Measurements from ENCODE around the gene RIPOR3.

The RIPOR3 gene

GRCh38 chr20:50670126-50670862 lies 21.0 kb downstream of the RIPOR3 start:
- no peak overlapping the region for H3K4me3 ChIP-seq (ENCODE audit: low read length)
- TF ChIP-seq, protein P1, sequence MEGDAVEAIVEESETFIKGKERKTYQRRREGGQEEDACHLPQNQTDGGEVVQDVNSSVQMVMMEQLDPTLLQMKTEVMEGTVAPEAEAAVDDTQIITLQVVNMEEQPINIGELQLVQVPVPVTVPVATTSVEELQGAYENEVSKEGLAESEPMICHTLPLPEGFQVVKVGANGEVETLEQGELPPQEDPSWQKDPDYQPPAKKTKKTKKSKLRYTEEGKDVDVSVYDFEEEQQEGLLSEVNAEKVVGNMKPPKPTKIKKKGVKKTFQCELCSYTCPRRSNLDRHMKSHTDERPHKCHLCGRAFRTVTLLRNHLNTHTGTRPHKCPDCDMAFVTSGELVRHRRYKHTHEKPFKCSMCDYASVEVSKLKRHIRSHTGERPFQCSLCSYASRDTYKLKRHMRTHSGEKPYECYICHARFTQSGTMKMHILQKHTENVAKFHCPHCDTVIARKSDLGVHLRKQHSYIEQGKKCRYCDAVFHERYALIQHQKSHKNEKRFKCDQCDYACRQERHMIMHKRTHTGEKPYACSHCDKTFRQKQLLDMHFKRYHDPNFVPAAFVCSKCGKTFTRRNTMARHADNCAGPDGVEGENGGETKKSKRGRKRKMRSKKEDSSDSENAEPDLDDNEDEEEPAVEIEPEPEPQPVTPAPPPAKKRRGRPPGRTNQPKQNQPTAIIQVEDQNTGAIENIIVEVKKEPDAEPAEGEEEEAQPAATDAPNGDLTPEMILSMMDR (IDR thresholded peaks at IDR 0.05; ENCODE audit: insufficient read depth, low read depth, low read length, missing control alignments), result no peak
- peak; percentile 97 for DNase-seq (ENCODE audit: low read depth)

DNA sequence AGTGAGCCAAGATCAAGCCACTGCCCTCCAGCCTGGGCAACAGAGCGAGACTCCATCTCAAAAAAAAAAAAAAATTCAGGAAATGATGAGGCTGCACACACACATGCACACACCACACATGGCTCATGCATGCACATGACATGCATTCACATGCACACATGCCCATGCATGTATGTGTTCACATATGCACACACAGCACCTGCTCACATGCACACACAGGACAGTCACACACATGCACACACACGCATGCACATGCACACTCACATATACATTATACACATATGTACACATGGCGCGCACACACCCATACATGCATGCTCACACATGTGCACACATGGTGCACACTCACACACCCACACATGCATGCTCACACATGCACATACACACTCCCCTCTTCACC lies 22.5 kb downstream of the RIPOR3 start:
- no peak overlapping the region for H3K4me3 ChIP-seq (ENCODE audit: low read length)
- no peak for DNase-seq (ENCODE audit: low read depth)
- TF ChIP-seq, protein P1 (IDR thresholded peaks at IDR 0.05; ENCODE audit: insufficient read depth, low read depth, low read length, missing control alignments), result no peak

GRCh38 chr20:50668326-50668725 lies 23.0 kb downstream of the RIPOR3 start:
- DNase-seq (ENCODE audit: low read depth), result no peak
- TF ChIP-seq, protein P1 (IDR thresholded peaks at IDR 0.05; ENCODE audit: insufficient read depth, low read depth, low read length, missing control alignments), result no peak
- no peak overlapping the region for H3K4me3 ChIP-seq (ENCODE audit: low read length)

DNA sequence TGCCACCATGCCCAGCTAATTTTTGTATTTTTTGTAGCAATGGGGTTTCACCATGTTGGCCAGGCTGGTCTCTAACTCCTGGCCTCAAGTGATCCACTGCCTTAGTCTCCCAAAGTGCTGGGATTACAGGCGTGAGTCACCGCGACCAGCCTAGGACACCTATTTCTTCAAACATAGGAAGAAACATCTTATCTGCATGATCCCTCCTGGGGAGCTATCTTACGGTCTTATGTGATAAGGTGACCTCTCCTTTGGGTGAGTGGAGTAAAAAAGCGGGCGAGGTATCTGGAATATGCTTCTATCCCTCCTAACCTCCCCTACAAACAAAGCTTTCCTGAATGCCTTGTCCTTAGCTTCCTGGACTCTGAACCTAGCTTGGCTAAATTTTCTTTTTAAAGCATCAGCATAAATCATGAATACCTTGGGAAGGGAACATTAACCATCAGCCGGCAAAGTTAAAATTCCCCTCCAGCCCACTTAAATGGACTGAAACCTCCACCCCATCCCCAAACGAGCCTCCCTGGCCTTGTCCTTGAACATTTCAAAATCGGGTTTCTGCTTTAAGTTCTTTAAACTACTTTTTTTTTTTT lies 24.5 kb downstream of the RIPOR3 start:
- H3K4me3 ChIP-seq (ENCODE audit: low read length), result no peak overlapping the region
- TF ChIP-seq, protein P1 (IDR thresholded peaks at IDR 0.05; ENCODE audit: insufficient read depth, low read depth, low read length, missing control alignments), result no peak
- no peak for DNase-seq (ENCODE audit: low read depth)

DNA sequence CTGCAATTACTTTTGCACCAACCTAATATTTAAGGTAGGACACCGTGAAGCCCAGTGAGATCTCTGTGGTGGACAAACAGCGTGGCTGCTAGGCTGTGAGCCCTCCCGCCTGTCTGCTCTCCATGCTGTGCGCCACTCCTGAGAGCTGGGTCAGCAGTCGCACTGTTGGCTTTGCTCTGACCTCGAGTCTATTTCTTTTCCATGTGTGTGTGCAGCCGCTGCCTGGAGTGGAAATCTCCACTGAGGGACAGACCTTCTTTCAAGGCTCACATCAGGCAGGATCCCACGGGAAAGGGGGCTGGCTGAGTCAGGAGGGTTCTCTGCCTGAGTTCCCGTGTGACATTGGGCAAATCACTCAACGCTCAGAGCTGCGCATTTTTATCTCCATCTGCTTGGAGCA lies 27.1 kb downstream of the RIPOR3 start:
- TF ChIP-seq, protein P1 (IDR thresholded peaks at IDR 0.05; ENCODE audit: insufficient read depth, low read depth, low read length, missing control alignments), result no peak
- no peak for DNase-seq (ENCODE audit: low read depth)
- H3K4me3 ChIP-seq (ENCODE audit: low read length), result no peak overlapping the region

DNA sequence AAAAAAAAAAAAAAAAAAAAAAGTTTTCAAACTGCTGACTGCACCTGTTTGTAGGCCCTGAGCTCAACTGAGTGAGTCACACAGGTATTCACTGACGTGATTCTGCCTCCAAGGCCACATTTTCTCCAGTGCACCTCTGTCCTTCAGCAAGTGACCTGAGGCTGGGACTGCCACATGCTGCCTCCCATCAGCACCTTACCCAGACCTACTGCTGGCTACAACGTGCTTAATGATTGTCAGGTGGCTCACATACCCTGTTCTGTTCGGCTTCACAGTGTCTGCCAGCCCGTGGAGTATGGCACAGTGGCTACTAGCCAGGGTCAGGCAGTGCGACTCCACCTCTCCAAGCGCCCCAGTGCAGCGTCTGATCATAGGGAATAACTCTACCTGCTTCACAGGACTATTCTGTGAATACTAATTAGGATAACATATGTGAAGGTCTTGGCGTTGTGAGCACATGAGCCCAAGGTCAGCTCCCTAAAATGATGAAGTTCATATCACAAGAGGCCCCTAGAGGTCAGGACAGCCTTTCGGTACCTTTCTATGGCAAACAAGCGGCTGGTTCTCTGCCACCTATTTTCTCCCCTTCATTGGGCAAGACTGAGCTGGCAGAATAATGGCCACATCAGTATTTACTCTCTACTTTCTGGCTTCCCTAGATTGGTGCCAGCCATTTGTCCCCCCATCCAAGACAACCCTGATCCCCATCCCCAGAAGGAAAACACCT lies 28.1 kb downstream of the RIPOR3 start:
- DNase-seq (ENCODE audit: low read depth), result peak; percentile 84
- no peak overlapping the region for H3K4me3 ChIP-seq (ENCODE audit: low read length)
- TF ChIP-seq, protein P1 (IDR thresholded peaks at IDR 0.05; ENCODE audit: insufficient read depth, low read depth, low read length, missing control alignments), result peak; percentile 17

Measured in epithelial cell of esophagus (primary cell).